ENCODE data around the gene RIMS1.

RIMS1 gene

DNA sequence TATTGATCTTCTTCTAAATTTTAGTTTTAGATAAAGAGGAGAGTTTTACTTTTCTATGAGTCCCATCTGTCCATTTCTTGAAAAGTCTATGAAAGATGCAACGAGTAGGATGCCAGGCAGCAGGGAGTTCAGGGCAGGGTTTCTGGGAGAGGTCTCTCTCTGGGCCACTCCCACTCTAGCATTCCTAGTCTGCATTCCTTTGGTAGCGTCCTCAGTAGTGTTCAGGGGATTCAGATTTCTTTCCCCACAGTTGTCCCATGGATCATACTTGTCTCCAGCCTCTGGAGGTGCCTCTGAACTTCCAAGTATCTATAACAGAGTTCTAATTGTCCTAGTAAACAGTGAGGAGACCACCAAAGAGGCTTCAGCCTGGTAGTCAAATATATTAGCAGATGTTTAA is 225.3 kb downstream of the RIMS1 start:
- H3K9ac ChIP-seq (ENCODE audit: low read length), result no peak overlapping the region
- H3K27me3 ChIP-seq (replicated peaks; ENCODE audit: insufficient read depth, low read length), result no peaks in the 10 kb centered on the region
- TF ChIP-seq EZH2phosphoT487 (IDR thresholded peaks at IDR 0.05; ENCODE audit: low read length) (no peak), EZH2 (optimal IDR thresholded peaks at IDR 0.05; ENCODE audit: low read depth, low read length) (no peak)
- TF ChIP-seq, protein P1, sequence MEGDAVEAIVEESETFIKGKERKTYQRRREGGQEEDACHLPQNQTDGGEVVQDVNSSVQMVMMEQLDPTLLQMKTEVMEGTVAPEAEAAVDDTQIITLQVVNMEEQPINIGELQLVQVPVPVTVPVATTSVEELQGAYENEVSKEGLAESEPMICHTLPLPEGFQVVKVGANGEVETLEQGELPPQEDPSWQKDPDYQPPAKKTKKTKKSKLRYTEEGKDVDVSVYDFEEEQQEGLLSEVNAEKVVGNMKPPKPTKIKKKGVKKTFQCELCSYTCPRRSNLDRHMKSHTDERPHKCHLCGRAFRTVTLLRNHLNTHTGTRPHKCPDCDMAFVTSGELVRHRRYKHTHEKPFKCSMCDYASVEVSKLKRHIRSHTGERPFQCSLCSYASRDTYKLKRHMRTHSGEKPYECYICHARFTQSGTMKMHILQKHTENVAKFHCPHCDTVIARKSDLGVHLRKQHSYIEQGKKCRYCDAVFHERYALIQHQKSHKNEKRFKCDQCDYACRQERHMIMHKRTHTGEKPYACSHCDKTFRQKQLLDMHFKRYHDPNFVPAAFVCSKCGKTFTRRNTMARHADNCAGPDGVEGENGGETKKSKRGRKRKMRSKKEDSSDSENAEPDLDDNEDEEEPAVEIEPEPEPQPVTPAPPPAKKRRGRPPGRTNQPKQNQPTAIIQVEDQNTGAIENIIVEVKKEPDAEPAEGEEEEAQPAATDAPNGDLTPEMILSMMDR (IDR thresholded peaks at IDR 0.05; ENCODE audit: low read length), result no peak
- no peaks in the 10 kb centered on the region for H4K20me1 ChIP-seq (ENCODE audit: insufficient read depth, low read length)
- H3K4me2 ChIP-seq (ENCODE audit: low read depth, low read length), result no peak overlapping the region
- no peak overlapping the region for H3K4me3 ChIP-seq (ENCODE audit: low read length)
- no peak for DNase-seq
- H3K79me2 ChIP-seq (ENCODE audit: low read length), result no peaks in the 10 kb centered on the region
- no peaks in the 10 kb centered on the region for H3K9me2 ChIP-seq (replicated peaks; ENCODE audit: insufficient read depth, low read length)
- no peak overlapping the region for H2AFZ ChIP-seq (ENCODE audit: low read length)
- no peaks in the 10 kb centered on the region for H3F3A ChIP-seq (ENCODE audit: insufficient read depth, low read length)
- no peak overlapping the region for H3K27ac ChIP-seq (ENCODE audit: low read length)
- no peaks in the 10 kb centered on the region for H3K4me1 ChIP-seq (ENCODE audit: low read length)
- no peaks in the 10 kb centered on the region for H3K9me3 ChIP-seq (replicated peaks; ENCODE audit: insufficient read depth, low read length)
- no peaks in the 10 kb centered on the region for H3K36me3 ChIP-seq (replicated peaks; ENCODE audit: insufficient read depth, low read length)

DNA sequence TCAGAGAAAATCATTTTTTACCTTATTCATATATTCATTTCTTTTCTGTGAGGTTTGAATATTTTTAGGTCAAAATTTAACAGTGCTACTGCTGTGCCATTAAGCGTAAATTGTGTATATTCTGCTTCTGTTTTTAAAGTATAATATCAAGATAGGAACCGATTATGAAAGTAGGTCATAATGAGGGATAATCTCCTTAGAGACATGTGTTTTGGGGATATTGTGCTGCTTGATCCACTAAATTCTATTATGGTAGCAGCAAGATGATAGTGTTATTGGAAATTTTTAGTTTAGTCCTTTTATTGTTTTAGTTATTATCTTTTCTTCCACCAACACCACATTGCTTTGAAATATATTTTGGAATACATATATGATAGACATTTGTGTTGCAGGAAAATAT is 244.0 kb downstream of the RIMS1 start:
- no peak overlapping the region for H3K4me2 ChIP-seq (ENCODE audit: low read depth, low read length)

DNA sequence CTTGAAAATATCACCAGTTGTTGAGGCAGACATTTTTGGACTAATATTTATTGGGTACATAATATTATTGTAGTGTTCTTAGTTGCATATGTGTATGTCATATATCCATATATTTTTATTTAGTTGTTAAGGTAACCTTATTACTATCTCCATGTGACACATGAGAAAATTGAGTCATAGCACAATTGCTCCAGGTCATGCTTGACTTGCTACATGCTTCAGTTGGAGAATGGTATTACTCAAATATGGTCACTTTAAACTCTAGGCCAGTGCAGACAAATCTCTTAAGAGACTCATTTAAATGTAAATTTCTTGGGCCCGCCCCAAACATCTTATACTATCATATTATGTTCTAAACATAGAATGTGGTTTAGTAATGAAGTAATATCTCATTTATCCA is 246.1 kb downstream of the RIMS1 start:
- no peaks in the 10 kb centered on the region for H4K20me1 ChIP-seq (ENCODE audit: insufficient read depth, low read length)
- H3K9ac ChIP-seq (ENCODE audit: low read length), result no peak overlapping the region
- H3K4me3 ChIP-seq (ENCODE audit: low read length), result no peak overlapping the region
- H3K4me1 ChIP-seq (ENCODE audit: low read length), result no peaks in the 10 kb centered on the region
- no peaks in the 10 kb centered on the region for H3F3A ChIP-seq (ENCODE audit: insufficient read depth, low read length)
- no peak overlapping the region for H3K4me2 ChIP-seq (ENCODE audit: low read depth, low read length)
- no peak overlapping the region for H3K27ac ChIP-seq (ENCODE audit: low read length)
- H3K9me3 ChIP-seq (replicated peaks; ENCODE audit: insufficient read depth, low read length), result no peaks in the 10 kb centered on the region
- DNase-seq, result no peak
- no peaks in the 10 kb centered on the region for H3K79me2 ChIP-seq (ENCODE audit: low read length)
- H3K27me3 ChIP-seq (replicated peaks; ENCODE audit: insufficient read depth, low read length), result no peaks in the 10 kb centered on the region
- no peaks in the 10 kb centered on the region for H3K9me2 ChIP-seq (replicated peaks; ENCODE audit: insufficient read depth, low read length)
- no peak overlapping the region for H2AFZ ChIP-seq (ENCODE audit: low read length)
- TF ChIP-seq EZH2phosphoT487 (IDR thresholded peaks at IDR 0.05; ENCODE audit: low read length) (no peak), EZH2 (optimal IDR thresholded peaks at IDR 0.05; ENCODE audit: low read depth, low read length) (no peak)
- TF ChIP-seq, protein P1 (IDR thresholded peaks at IDR 0.05; ENCODE audit: low read length), result no peak
- H3K36me3 ChIP-seq (replicated peaks; ENCODE audit: insufficient read depth, low read length), result no peaks in the 10 kb centered on the region

More for the DNA sequence above, 244.0 kb downstream of the RIMS1 start:
- Histone ChIP-seq H3K27ac (ENCODE audit: low read length) (no peak overlapping the region), H3K9ac (ENCODE audit: low read length) (no peak overlapping the region), H3K79me2 (ENCODE audit: low read length) (no peaks in the 10 kb centered on the region), H3F3A (ENCODE audit: insufficient read depth, low read length) (no peaks in the 10 kb centered on the region), H2AFZ (ENCODE audit: low read length) (no peak overlapping the region), H3K4me1 (ENCODE audit: low read length) (no peaks in the 10 kb centered on the region), H4K20me1 (ENCODE audit: insufficient read depth, low read length) (no peaks in the 10 kb centered on the region), H3K36me3 (replicated peaks; ENCODE audit: insufficient read depth, low read length) (no peaks in the 10 kb centered on the region), H3K9me3 (replicated peaks; ENCODE audit: insufficient read depth, low read length) (no peaks in the 10 kb centered on the region), H3K27me3 (replicated peaks; ENCODE audit: insufficient read depth, low read length) (no peaks in the 10 kb centered on the region), H3K4me3 (ENCODE audit: low read length) (no peak overlapping the region), H3K9me2 (replicated peaks; ENCODE audit: insufficient read depth, low read length) (no peaks in the 10 kb centered on the region)
- TF ChIP-seq, protein P1 (IDR thresholded peaks at IDR 0.05; ENCODE audit: low read length), result no peak
- no peak for TF ChIP-seq EZH2phosphoT487 (IDR thresholded peaks at IDR 0.05; ENCODE audit: low read length)
- no peak for TF ChIP-seq EZH2 (optimal IDR thresholded peaks at IDR 0.05; ENCODE audit: low read depth, low read length)
- no peak for DNase-seq
